GM21619 (cell line): Measurements from ENCODE around the gene UBAC1.
"Not testable (repeated sequence)": the region's sequence is repeated elsewhere in the genome, so short reads cannot be mapped to it uniquely, and the experiment has no call there.

ENCODE experiments used
- ATAC-seq: cut with Tn5 transposase; IDR thresholded peaks from one replicate; pipeline ENCODE4 v1.9.1; 2021; ENCODE audit not compliant: unreplicated experiment

UBAC1 gene

GRCh38 chr9:135961811-135962695 is 880 bp upstream of the UBAC1 start:
- ATAC-seq, result no peak

- ATAC-seq, result no peak
Measured at GRCh38 chr9:135960411-135961276, 529 bp downstream of the UBAC1 start.

GRCh38 chr9:135959814-135960213 is 1.4 kb downstream of the UBAC1 start:
- no peak for ATAC-seq

- ATAC-seq, result no peak
Measured at GRCh38 chr9:135958485-135958884, 2.7 kb downstream of the UBAC1 start.

GRCh38 chr9:135957431-135957830 is 3.7 kb downstream of the UBAC1 start:
- ATAC-seq, result no peak

GRCh38 chr9:135956802-135957174 is 4.4 kb downstream of the UBAC1 start:
- ATAC-seq, result no peak

- no peak for ATAC-seq
Measured at GRCh38 chr9:135955934-135956801, 5.0 kb downstream of the UBAC1 start.

- no peak for ATAC-seq
Measured at GRCh38 chr9:135952664-135953206, 8.4 kb downstream of the UBAC1 start.

- ATAC-seq, result no peak
Measured at GRCh38 chr9:135951889-135952663, 9.1 kb downstream of the UBAC1 start.

- ATAC-seq, result not testable (repeated sequence)
Measured at GRCh38 chr9:135951310-135951709, 9.9 kb downstream of the UBAC1 start.

- not testable (repeated sequence) for ATAC-seq
Measured at GRCh38 chr9:135950841-135951240, 10.3 kb downstream of the UBAC1 start.

GRCh38 chr9:135950135-135950682 is 11.0 kb downstream of the UBAC1 start:
- no peak for ATAC-seq

GRCh38 chr9:135949501-135950134 is 11.6 kb downstream of the UBAC1 start:
- ATAC-seq, result no peak

GRCh38 chr9:135948968-135949367 is 12.2 kb downstream of the UBAC1 start:
- ATAC-seq, result no peak

- ATAC-seq, result no peak
Measured at GRCh38 chr9:135948446-135948845, 12.7 kb downstream of the UBAC1 start.

GRCh38 chr9:135947582-135947981 is 13.6 kb downstream of the UBAC1 start:
- no peak for ATAC-seq

- not testable (repeated sequence) for ATAC-seq
Measured at GRCh38 chr9:135947105-135947504, 14.1 kb downstream of the UBAC1 start.

GRCh38 chr9:135946392-135946994 is 14.7 kb downstream of the UBAC1 start:
- no peak for ATAC-seq

- ATAC-seq, result no peak
Measured at GRCh38 chr9:135945969-135946368, 15.2 kb downstream of the UBAC1 start.
